ENCODE data around the gene ME3.

- no peak for TF ChIP-seq SP1 (IDR thresholded peaks at IDR 0.05)
- no peak for TF ChIP-seq CTCF (IDR thresholded peaks at IDR 0.05; ENCODE audit: low read depth, low read length, missing input control)
- TF ChIP-seq TAF1 (conservative IDR thresholded peaks at IDR 0.05), result no peak
- TF ChIP-seq YY1 (IDR thresholded peaks at IDR 0.05), result no peak
- TF ChIP-seq FOXA1 (IDR thresholded peaks at IDR 0.05), result no peak
- no peak for TF ChIP-seq RAD21 (IDR thresholded peaks at IDR 0.05)
- TF ChIP-seq REST (IDR thresholded peaks at IDR 0.05), result no peak
- TF ChIP-seq HNF4A (conservative IDR thresholded peaks at IDR 0.05), result no peak
- no peak for TF ChIP-seq ATF3 (IDR thresholded peaks at IDR 0.05)
These were observed 113.6 kb downstream of the ME3 start for GRCh38 chr11:86558841-86559240.

Data from liver (tissue), 3 donors.